SKM-1 treated with dmso at 0.1 percent for 144 hours (cell line): ENCODE measurements around the gene RPTOR.
"Not testable (repeated sequence)": the region's sequence is repeated elsewhere in the genome, so short reads cannot be mapped to it uniquely, and the experiment has no call there.

ENCODE experiments used
- DNase-seq: peaks from one replicate; lab custom pipeline; 2025; ENCODE audit not compliant: unreplicated experiment; lab: John Stamatoyannopoulos, UW

Gene RPTOR

GRCh38 chr17:80544655-80545498 lies at the start of gene RPTOR:
Gene RPTOR (plus strand): TSS chr17:80544838. CDS start chr17:80545630, 792 bp downstream.
- DNase-seq = peak; percentile 83

- no peak for DNase-seq
These were observed 46.9 kb upstream of the RPTOR start for GRCh38 chr17:80497726-80498241.

- no peak for DNase-seq
These were observed 46.3 kb upstream of the RPTOR start for GRCh38 chr17:80498242-80498919.

- no peak for DNase-seq
These were observed 45.7 kb upstream of the RPTOR start for GRCh38 chr17:80498920-80499410.

- DNase-seq = no peak
These were observed 45.1 kb upstream of the RPTOR start for GRCh38 chr17:80499560-80499959.

GRCh38 chr17:80499961-80500665 lies 44.5 kb upstream of the RPTOR start:
- no peak for DNase-seq

- no peak for DNase-seq
These were observed 42.7 kb upstream of the RPTOR start for GRCh38 chr17:80501741-80502577.

- DNase-seq = no peak
These were observed 42.1 kb upstream of the RPTOR start for GRCh38 chr17:80502578-80502877.

- no peak for DNase-seq
These were observed 41.6 kb upstream of the RPTOR start for GRCh38 chr17:80503031-80503430.

GRCh38 chr17:80503921-80504320 lies 40.7 kb upstream of the RPTOR start:
- no peak for DNase-seq

GRCh38 chr17:80504686-80505413 lies 39.8 kb upstream of the RPTOR start:
- DNase-seq = no peak

- DNase-seq = not testable (repeated sequence)
These were observed 37.5 kb upstream of the RPTOR start for GRCh38 chr17:80507177-80507576.

- no peak for DNase-seq
These were observed 36.7 kb upstream of the RPTOR start for GRCh38 chr17:80507965-80508364.

- no peak for DNase-seq
These were observed 35.3 kb upstream of the RPTOR start for GRCh38 chr17:80509311-80509710.

- DNase-seq = no peak
These were observed 34.5 kb upstream of the RPTOR start for GRCh38 chr17:80510132-80510531.

- no peak for DNase-seq
These were observed 33.9 kb upstream of the RPTOR start for GRCh38 chr17:80510772-80511171.

- DNase-seq = no peak
These were observed 33.1 kb upstream of the RPTOR start for GRCh38 chr17:80511222-80512180.

GRCh38 chr17:80512233-80512632 lies 32.4 kb upstream of the RPTOR start:
- DNase-seq = no peak

- DNase-seq = no peak
These were observed 31.4 kb upstream of the RPTOR start for GRCh38 chr17:80513201-80513600.
